ENCODE results near the gene DNASE1L2. TPM values are rescaled to one million over a fixed set of nuclear protein-coding genes. Genes with fewer than 3 reads are reported as not detected.
A peak's percentile ranks its signal among the peaks of the same experiment; 100 is the strongest.

DNASE1L2 gene
- total and polyA plus RNA-seq, 2 of the 4 experiments (the other 2 are of a cell fraction): 0.18 to 0.75 TPM

GRCh38 chr16:2267913-2268666 is 31.8 kb downstream of the DNASE1L2 start, which contains the start of gene RNPS1:
RNPS1 (minus strand) TSS chr16:2268126; CDS start chr16:2264643, 3,483 bp downstream.
- Histone ChIP-seq H2AK9ac (replicated peaks; ENCODE audit: low read depth, low read length, poor library complexity) (peak within 1 kb of the TSS; percentile 99), H3K9ac (ENCODE audit: low read depth, low read length) (peak within 1 kb of the TSS; percentile 92), H4K20me1 (ENCODE audit: insufficient read depth, low read length) (peaks cover 62% of the 10 kb centered on the region), H2BK5ac (ENCODE audit: low read depth, low read length, poor library complexity, severe bottlenecking) (peak within 1 kb of the TSS; percentile 98), H3K9me1 (ENCODE audit: insufficient read depth, low read length) (peaks cover 13% of the 10 kb centered on the region), H3K4ac (ENCODE audit: low read depth, low read length) (peak within 1 kb of the TSS; percentile 100), H2BK15ac (ENCODE audit: low read depth, low read length) (peak within 1 kb of the TSS; percentile 94; the same call in 2 of the 3 replicates), H3K36me3 (ENCODE audit: control insufficient read depth, insufficient read depth, low read length) (peaks cover 15% of the 10 kb centered on the region), H2AK5ac (ENCODE audit: low read depth, low read length) (peak within 1 kb of the TSS; percentile 72), H2BK120ac (ENCODE audit: low read depth, low read length) (peak within 1 kb of the TSS; percentile 99), H2AFZ (replicated peaks; ENCODE audit: low read length, poor library complexity) (peak within 1 kb of the TSS; percentile 100), H3K27ac (ENCODE audit: insufficient read depth, low read length) (peak within 1 kb of the TSS; percentile 84), H3K23ac (ENCODE audit: low read depth, low read length) (peak within 1 kb of the TSS; percentile 99), H3K18ac (ENCODE audit: low read depth, low read length) (peak within 1 kb of the TSS; percentile 83), H2BK20ac (ENCODE audit: low read depth, low read length) (peak within 1 kb of the TSS; percentile 80; the same call in 1 of the 2 replicates), H3K4me1 (ENCODE audit: control insufficient read depth, insufficient read depth, low read length) (peaks cover 8% of the 10 kb centered on the region), H4K91ac (ENCODE audit: insufficient read depth, low read depth, low read length) (peak within 1 kb of the TSS; percentile 100), H3K9me3 (ENCODE audit: control insufficient read depth, insufficient read depth, low read length) (no peaks in the 10 kb centered on the region), H4K5ac (ENCODE audit: low read depth, low read length) (peak within 1 kb of the TSS; percentile 94), H3K79me1 (ENCODE audit: low read depth in 1 of 2, low read length in 2 of 2) (peaks cover 6 to 50% of the 10 kb centered on the region in 2 experiments; a peak in 3 of 4 replicates), H3K4me3 (ENCODE audit: insufficient read depth, low read depth, low read length) (peak within 1 kb of the TSS; percentile 60), H3K56ac (ENCODE audit: extremely low read depth, insufficient read depth, low read length) (peak within 1 kb of the TSS; percentile 97), H3K14ac (replicated peaks; ENCODE audit: low read depth, low read length) (peak within 1 kb of the TSS; percentile 100), H4K8ac (ENCODE audit: low read depth in 2 of 2, low read length in 2 of 2) (peak within 1 kb of the TSS; percentile 87 to 100), H3K27me3 (ENCODE audit: control insufficient read depth, insufficient read depth, low read length) (no peaks in the 10 kb centered on the region), H3K4me2 (ENCODE audit: low read depth, low read length) (peak within 1 kb of the TSS; percentile 92)
- ATAC-seq (ENCODE audit: low read depth) (peak; percentile 96), DNase-seq (peak; percentile 94)
- ChIA-PET POLR2A (ENCODE audit: unreplicated experiment) (no interaction called here), CTCF (no interaction called here)
- BruUV-seq (replicated peaks): no TSS peak
- in situ Hi-C loops (cut with MboI; ENCODE audit: low sequenced_read_pairs) (no loop called here), intact Hi-C loops (cut with micrococcal nuclease) (loop anchor here (2.0 kb wide), 1 partner anchor 161 kb away; the partner anchor contains the start of gene CCNF), dilution Hi-C loops (cut with HindIII; ENCODE audit: low sequenced_read_pairs, unreplicated experiment) (no loop called here)
- TF ChIP-seq POLR2A (IDR thresholded peaks at IDR 0.05; ENCODE audit: low read depth, low read length) (peak; percentile 98), CEBPB (IDR thresholded peaks at IDR 0.05; ENCODE audit: low read depth, low read length) (peak; percentile 44), MAZ (IDR thresholded peaks at IDR 0.05; ENCODE audit: borderline replicate concordance, low read depth, low read length) (peak; percentile 78; the same call in 1 of the 2 replicates), FOS (IDR thresholded peaks at IDR 0.05; ENCODE audit: low read depth, low read length) (0 out of 2 replicates have a peak, but pooled peaks have one; percentile 7), ELK1 (IDR thresholded peaks at IDR 0.05; ENCODE audit: borderline replicate concordance, low read depth, low read length) (no peak), MXI1 (IDR thresholded peaks at IDR 0.05; ENCODE audit: borderline replicate concordance, low read depth, low read length) (peak; percentile 75; the same call in 1 of the 2 replicates)
- TF ChIP-seq, protein P1, sequence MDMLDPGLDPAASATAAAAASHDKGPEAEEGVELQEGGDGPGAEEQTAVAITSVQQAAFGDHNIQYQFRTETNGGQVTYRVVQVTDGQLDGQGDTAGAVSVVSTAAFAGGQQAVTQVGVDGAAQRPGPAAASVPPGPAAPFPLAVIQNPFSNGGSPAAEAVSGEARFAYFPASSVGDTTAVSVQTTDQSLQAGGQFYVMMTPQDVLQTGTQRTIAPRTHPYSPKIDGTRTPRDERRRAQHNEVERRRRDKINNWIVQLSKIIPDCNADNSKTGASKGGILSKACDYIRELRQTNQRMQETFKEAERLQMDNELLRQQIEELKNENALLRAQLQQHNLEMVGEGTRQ (IDR thresholded peaks at IDR 0.05; ENCODE audit: low read depth, low read length): no peak; the same call in 1 of the 2 replicates
- WGBS, 2 experiments (ENCODE audit: extremely low coverage in 2 of 2, insufficient read length in 1 of 2): 0% methylated on average over 42 of the region's 88 CpGs; no CpG with 5 or more reads in 1 of the 2 experiments

Measured in IMR-90 (cell line).